ENCODE measurements around the gene DYNLT2.

The DYNLT2 gene

DNA sequence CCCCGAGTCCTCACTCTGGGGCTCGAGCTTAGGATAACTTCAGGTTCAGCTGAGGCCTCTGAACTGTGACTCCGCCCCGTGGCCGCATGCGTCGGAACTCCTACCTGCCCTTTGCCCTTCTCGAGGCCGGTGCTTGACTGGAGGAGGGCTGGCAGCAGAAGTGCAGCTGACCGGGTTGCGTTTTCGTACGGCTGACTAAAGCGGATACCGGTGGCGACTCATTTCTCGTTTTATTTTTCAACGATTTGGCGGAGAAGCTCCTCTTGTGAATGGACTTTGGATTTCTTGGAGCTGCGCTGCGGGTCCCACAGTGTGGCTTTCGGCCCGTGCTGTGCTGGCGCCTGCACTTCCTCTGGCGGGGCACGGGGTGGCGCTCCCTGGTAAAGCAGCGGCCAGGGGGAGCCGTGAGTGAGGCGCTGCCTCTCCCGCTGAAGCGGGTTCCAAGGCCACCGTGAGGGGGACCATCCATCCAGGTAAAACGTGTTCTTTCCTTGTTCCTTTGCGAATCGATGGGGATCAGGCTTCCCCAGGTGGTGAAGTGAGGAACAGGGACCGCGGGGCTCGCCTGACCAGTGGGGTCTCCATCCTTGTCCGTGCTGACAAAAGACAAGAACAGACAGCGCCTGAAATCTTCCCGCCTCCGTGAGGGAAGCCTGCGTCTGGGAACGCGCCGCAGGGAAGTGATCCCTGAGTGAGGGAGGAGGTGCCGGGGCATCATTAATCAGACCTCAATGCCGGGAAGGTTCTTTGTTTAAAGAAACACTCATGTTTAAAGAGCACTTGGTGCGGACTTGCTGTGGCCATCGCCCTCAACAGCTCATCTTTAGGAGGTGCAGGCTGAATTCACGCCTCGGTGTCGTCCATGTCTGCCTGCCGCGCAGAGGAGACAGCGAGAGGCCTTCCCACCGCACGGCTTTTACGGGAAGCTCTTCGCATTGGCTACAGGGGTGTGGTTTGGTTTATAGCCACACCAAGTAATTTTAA is 38.9 kb upstream of the DYNLT2 start:
- Mint-ChIP-seq H3K4me3 (peak overlapping the region; percentile 79), H3K27me3 (peaks cover 45% of the 10 kb centered on the region), H3K9me3 (no peaks in the 10 kb centered on the region), H3K4me1 (peaks cover 19% of the 10 kb centered on the region), H3K36me3 (ENCODE audit: insufficient read depth) (peaks cover 4% of the 10 kb centered on the region), H3K27ac (ENCODE audit: low read depth) (no peak overlapping the region)
- peak; percentile 53 to 63 for DNase-seq (ENCODE audit: low spot score in 2 of 2)
- ATAC-seq (replicated peaks; ENCODE audit: extremely low read depth, poor library complexity, severe bottlenecking), result peak; percentile 93

DNA sequence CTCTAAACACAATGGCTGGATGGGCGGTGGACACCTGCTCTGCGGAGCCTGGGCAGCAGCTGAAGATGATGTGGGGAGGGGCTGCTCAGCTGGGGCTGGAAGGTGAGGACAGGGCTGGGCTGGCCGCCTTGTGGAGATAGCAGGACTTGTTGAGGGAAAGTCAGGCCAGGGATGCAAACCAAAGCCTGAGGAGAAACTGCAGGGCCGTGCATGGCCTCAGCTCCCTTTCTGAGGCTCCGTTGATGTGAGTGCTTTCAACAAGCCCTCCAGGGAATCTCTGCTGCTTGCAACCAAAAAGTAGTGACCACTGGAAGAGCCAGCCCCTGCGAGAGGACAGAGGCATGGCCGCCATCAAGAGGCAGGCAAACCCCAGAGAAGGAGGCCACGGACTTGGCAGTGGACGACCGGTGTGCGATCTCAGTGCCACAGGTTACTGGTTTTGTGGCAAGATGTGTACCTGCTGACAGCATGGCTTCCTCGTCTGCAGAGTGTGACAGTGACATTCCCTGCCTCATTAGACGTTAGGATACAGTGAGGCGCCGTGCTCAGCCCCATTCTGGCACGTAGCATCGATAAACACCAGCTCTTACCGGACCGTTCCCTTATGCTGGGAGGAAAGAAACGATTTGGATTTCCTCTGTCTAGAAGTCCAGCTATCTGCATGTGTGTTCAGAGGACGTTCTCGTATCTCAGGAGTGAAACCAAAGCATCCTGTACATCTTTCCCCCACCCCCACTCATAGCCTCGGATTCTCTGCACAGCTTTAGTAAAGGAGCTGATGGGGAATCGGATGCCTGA is 38.0 kb upstream of the DYNLT2 start:
- H3K9me3 Mint-ChIP-seq, result no peaks in the 10 kb centered on the region
- ATAC-seq (replicated peaks; ENCODE audit: extremely low read depth, poor library complexity, severe bottlenecking) (no peak), DNase-seq (ENCODE audit: low spot score in 2 of 2) (no peak)
- H3K27me3 Mint-ChIP-seq, result peaks cover 36% of the 10 kb centered on the region
- H3K36me3 Mint-ChIP-seq (ENCODE audit: insufficient read depth), result peaks cover 4% of the 10 kb centered on the region
- H3K4me1 Mint-ChIP-seq, result peaks cover 19% of the 10 kb centered on the region
- H3K4me3 Mint-ChIP-seq, result peak overlapping the region; percentile 79
- H3K27ac Mint-ChIP-seq (ENCODE audit: low read depth), result no peak overlapping the region

DNA sequence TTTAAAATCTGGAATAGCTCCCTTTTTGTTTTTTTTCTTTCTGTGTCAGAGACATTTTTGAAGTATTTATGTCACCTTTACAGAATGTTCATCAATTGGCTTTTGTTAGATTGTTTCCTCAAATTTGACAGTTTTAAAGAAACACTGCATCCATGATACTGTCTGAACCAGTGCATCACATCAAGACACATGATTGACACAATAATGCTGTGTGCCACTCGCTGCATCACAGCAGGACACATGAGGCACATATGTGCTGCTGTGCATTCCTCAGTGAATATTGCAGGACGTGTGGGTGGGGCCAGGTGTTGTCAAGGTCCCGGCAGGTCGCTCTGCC is 37.4 kb upstream of the DYNLT2 start:
- Mint-ChIP-seq H3K36me3 (ENCODE audit: insufficient read depth) (peaks cover 4% of the 10 kb centered on the region), H3K4me3 (peak overlapping the region; percentile 79), H3K27me3 (peaks cover 30% of the 10 kb centered on the region), H3K4me1 (peaks cover 19% of the 10 kb centered on the region), H3K9me3 (no peaks in the 10 kb centered on the region), H3K27ac (ENCODE audit: low read depth) (no peak overlapping the region)
- DNase-seq (ENCODE audit: low spot score in 2 of 2) (no peak), ATAC-seq (replicated peaks; ENCODE audit: extremely low read depth, poor library complexity, severe bottlenecking) (no peak)

- Mint-ChIP-seq H3K36me3 (ENCODE audit: insufficient read depth) (peaks cover 6% of the 10 kb centered on the region), H3K4me3 (no peak overlapping the region), H3K27ac (ENCODE audit: low read depth) (no peak overlapping the region), H3K4me1 (peaks cover 19% of the 10 kb centered on the region), H3K9me3 (no peaks in the 10 kb centered on the region), H3K27me3 (peaks cover 20% of the 10 kb centered on the region)
- DNase-seq (ENCODE audit: low spot score in 2 of 2) (no peak), ATAC-seq (replicated peaks; ENCODE audit: extremely low read depth, poor library complexity, severe bottlenecking) (no peak)
These were observed 36.4 kb upstream of the DYNLT2 start for GRCh38 chr6:169787797-169788196.

DNA sequence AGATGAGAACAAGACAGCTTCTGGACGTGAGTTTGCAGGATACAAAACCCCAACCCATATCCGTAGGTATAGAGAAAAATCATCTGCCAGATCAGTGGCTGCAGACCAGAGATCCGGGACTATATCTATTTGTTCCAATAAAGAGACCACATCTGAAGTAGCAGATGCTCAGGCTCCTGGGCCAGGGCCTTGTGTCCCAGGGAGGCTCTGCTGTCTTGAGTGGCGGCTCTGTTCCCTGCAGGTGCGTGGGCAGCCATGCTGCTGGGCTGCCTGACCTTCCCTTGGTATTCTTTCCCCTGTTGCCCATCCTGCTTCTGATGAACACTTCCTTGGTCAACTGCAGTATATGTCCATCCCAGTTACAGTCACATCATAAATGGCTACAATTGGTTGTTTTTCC is 35.0 kb upstream of the DYNLT2 start:
- Mint-ChIP-seq H3K4me3 (no peak overlapping the region), H3K27me3 (peaks cover 6% of the 10 kb centered on the region), H3K4me1 (peaks cover 16% of the 10 kb centered on the region), H3K27ac (ENCODE audit: low read depth) (no peak overlapping the region), H3K9me3 (no peaks in the 10 kb centered on the region), H3K36me3 (ENCODE audit: insufficient read depth) (peaks cover 8% of the 10 kb centered on the region)
- DNase-seq (ENCODE audit: low spot score in 2 of 2), result no peak
- ATAC-seq (replicated peaks; ENCODE audit: extremely low read depth, poor library complexity, severe bottlenecking), result no peak

GRCh38 chr6:169785566-169785965 is 34.2 kb upstream of the DYNLT2 start:
- no peak for DNase-seq (ENCODE audit: low spot score in 2 of 2)
- Mint-ChIP-seq H3K27ac (ENCODE audit: low read depth) (no peak overlapping the region), H3K9me3 (no peaks in the 10 kb centered on the region), H3K4me1 (peaks cover 10% of the 10 kb centered on the region), H3K36me3 (ENCODE audit: insufficient read depth) (peaks cover 9% of the 10 kb centered on the region), H3K4me3 (no peak overlapping the region), H3K27me3 (no peaks in the 10 kb centered on the region)
- no peak for ATAC-seq (replicated peaks; ENCODE audit: extremely low read depth, poor library complexity, severe bottlenecking)

DNA sequence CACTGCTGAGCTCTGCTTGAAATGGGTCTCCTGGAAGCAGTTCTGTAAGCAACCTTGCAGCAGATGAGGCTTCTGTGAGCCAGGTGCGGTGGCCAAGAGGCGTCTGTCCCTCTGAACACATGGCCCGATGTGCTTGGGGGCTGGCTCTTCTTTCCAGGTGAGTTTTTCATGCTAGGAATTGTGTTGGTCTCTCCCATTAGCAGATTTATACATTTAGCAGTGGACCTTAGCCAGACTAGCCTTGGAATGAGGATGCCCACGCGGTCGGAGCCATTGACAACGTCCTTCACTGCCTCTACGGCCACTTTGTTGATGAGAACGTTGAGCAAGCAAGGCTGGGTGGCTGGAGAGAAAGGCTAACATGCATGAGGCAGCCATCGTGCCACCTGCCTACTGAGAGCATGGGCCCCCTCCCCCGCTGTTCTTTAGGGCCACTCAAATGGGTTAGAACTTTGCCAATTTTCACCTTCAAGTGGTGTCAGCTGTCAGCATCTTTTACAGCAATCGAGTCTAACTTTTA is 33.5 kb upstream of the DYNLT2 start:
- Mint-ChIP-seq H3K9me3 (no peaks in the 10 kb centered on the region), H3K4me3 (no peak overlapping the region), H3K27me3 (no peaks in the 10 kb centered on the region), H3K4me1 (peaks cover 3% of the 10 kb centered on the region), H3K36me3 (ENCODE audit: insufficient read depth) (peaks cover 9% of the 10 kb centered on the region), H3K27ac (ENCODE audit: low read depth) (no peak overlapping the region)
- DNase-seq (ENCODE audit: low spot score in 2 of 2) (no peak), ATAC-seq (replicated peaks; ENCODE audit: extremely low read depth, poor library complexity, severe bottlenecking) (no peak)

GRCh38 chr6:169783971-169784820 is 32.8 kb upstream of the DYNLT2 start:
- no peak overlapping the region for H3K27ac Mint-ChIP-seq (ENCODE audit: low read depth)
- no peaks in the 10 kb centered on the region for H3K27me3 Mint-ChIP-seq
- DNase-seq (ENCODE audit: low spot score in 2 of 2) (no peak), ATAC-seq (replicated peaks; ENCODE audit: extremely low read depth, poor library complexity, severe bottlenecking) (no peak)
- peaks cover 9% of the 10 kb centered on the region for H3K36me3 Mint-ChIP-seq (ENCODE audit: insufficient read depth)
- H3K4me3 Mint-ChIP-seq, result no peak overlapping the region
- H3K4me1 Mint-ChIP-seq, result no peaks in the 10 kb centered on the region
- H3K9me3 Mint-ChIP-seq, result no peaks in the 10 kb centered on the region

- Mint-ChIP-seq H3K27ac (ENCODE audit: low read depth) (no peak overlapping the region), H3K27me3 (no peaks in the 10 kb centered on the region), H3K4me1 (no peaks in the 10 kb centered on the region), H3K36me3 (ENCODE audit: insufficient read depth) (peaks cover 11% of the 10 kb centered on the region), H3K9me3 (no peaks in the 10 kb centered on the region), H3K4me3 (no peak overlapping the region)
- DNase-seq (ENCODE audit: low spot score in 2 of 2) (no peak), ATAC-seq (replicated peaks; ENCODE audit: extremely low read depth, poor library complexity, severe bottlenecking) (no peak)
These were observed 32.0 kb upstream of the DYNLT2 start for GRCh38 chr6:169783401-169783800.

DNA sequence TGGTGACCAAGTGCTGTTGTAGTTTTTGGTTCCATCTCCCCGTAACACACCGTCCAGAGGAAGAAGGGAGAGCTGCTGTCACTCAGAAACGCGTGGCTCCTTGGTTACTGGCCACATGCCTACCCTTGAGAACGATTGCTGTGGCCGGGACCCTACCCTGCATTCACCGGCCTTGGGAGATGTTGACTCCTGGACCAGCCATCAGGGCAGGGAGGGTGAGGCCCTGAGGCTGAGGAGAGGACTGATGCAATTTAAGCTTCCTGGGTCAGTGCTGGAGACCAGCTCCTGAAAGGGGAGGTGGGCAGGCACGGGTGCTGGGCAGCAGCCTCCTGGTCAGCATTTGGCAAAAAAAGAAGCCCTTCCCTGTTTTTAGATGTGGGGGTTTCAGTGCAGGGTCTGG is 31.6 kb upstream of the DYNLT2 start:
- no peaks in the 10 kb centered on the region for H3K9me3 Mint-ChIP-seq
- H3K27me3 Mint-ChIP-seq, result no peaks in the 10 kb centered on the region
- no peak for DNase-seq (ENCODE audit: low spot score in 2 of 2)
- H3K36me3 Mint-ChIP-seq (ENCODE audit: insufficient read depth), result peaks cover 11% of the 10 kb centered on the region
- no peaks in the 10 kb centered on the region for H3K4me1 Mint-ChIP-seq
- no peak for ATAC-seq (replicated peaks; ENCODE audit: extremely low read depth, poor library complexity, severe bottlenecking)
- no peak overlapping the region for H3K4me3 Mint-ChIP-seq
- no peak overlapping the region for H3K27ac Mint-ChIP-seq (ENCODE audit: low read depth)

GRCh38 chr6:169780571-169781091 is 29.3 kb upstream of the DYNLT2 start:
- H3K27ac Mint-ChIP-seq (ENCODE audit: low read depth), result no peak overlapping the region
- no peak for ATAC-seq (replicated peaks; ENCODE audit: extremely low read depth, poor library complexity, severe bottlenecking)
- no peaks in the 10 kb centered on the region for H3K9me3 Mint-ChIP-seq
- peaks cover 11% of the 10 kb centered on the region for H3K36me3 Mint-ChIP-seq (ENCODE audit: insufficient read depth)
- H3K4me1 Mint-ChIP-seq, result no peaks in the 10 kb centered on the region
- H3K4me3 Mint-ChIP-seq, result no peak overlapping the region
- no peaks in the 10 kb centered on the region for H3K27me3 Mint-ChIP-seq
- DNase-seq (ENCODE audit: low spot score in 2 of 2), result no peak

- ATAC-seq (replicated peaks; ENCODE audit: extremely low read depth, poor library complexity, severe bottlenecking), result no peak
- DNase-seq (ENCODE audit: low spot score in 2 of 2), result no peak
- H3K9me3 Mint-ChIP-seq, result no peaks in the 10 kb centered on the region
- H3K36me3 Mint-ChIP-seq (ENCODE audit: insufficient read depth), result peaks cover 14% of the 10 kb centered on the region
- no peaks in the 10 kb centered on the region for H3K4me1 Mint-ChIP-seq
- no peak overlapping the region for H3K27ac Mint-ChIP-seq (ENCODE audit: low read depth)
- H3K4me3 Mint-ChIP-seq, result no peak overlapping the region
- no peaks in the 10 kb centered on the region for H3K27me3 Mint-ChIP-seq
These were observed 28.5 kb upstream of the DYNLT2 start for GRCh38 chr6:169779896-169780295.
